ENCODE results near the gene KCTD1.

- no peak for TF ChIP-seq CTCF (IDR thresholded peaks at IDR 0.05; ENCODE audit: poor library complexity)
- no peak for TF ChIP-seq EZH2 (IDR thresholded peaks at IDR 0.05; ENCODE audit: borderline replicate concordance)
Measured at GRCh38 chr18:26515643-26516487, 32.5 kb downstream of the KCTD1 start.
